ENCODE measurements around the gene ZC3H18. TPM values are rescaled to one million over a fixed set of nuclear protein-coding genes. Genes with fewer than 3 reads are reported as not detected.

Gene ZC3H18
- polyA plus RNA-seq, 1 donor from 2014 or later: 12.8 TPM

DNA sequence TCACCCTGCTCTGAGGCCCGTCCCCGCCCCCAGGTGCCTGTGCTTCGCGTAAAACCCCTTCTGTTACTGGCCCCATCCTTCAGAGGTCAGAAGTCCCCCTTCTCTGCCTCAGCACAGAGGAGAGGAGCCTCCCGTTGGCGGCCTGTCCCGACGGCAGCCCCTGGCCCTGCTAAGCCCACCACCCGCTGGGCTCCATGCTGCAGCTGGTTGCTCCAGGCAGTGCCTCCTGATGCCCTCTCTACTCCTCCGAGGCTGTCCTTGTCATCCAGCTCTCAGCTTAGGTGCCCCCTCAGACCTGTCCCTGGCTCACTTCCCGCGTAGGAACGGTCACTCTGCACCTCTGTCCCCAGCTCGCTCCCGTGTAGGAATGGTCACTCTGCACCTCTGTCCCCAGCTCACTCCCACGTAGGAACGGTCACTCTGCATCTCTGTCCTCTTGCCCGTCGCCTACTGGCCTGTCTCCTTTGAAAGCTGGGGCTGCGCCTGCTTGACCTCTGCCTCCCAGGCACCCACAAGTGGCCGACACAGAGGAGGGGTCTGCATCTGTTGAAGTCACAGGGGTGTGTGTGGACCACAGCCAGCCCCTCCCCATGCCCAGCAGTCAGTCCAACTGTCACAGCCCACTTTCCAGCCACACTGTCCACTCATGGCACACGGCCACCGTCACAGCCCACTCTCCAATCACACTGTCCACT is 31.7 kb upstream of the ZC3H18 start:
- Histone ChIP-seq H3K9ac (ENCODE audit: low read length) (no peak overlapping the region), H3K4me2 (ENCODE audit: low read length) (no peak overlapping the region), H4K20me1 (ENCODE audit: insufficient read depth) (no peaks in the 10 kb centered on the region), H3F3A (ENCODE audit: insufficient read depth, low read length, poor library complexity, severe bottlenecking) (no peaks in the 10 kb centered on the region), H3K36me3 (ENCODE audit: insufficient read depth, low read length) (no peaks in the 10 kb centered on the region), H3K79me2 (replicated peaks; ENCODE audit: insufficient read depth, low read length) (no peaks in the 10 kb centered on the region), H3K9me2 (ENCODE audit: insufficient read depth, low read length) (no peaks in the 10 kb centered on the region), H3K9me3 (ENCODE audit: low read length) (no peaks in the 10 kb centered on the region), H3K4me3 (ENCODE audit: low read length) (no peak overlapping the region), H3K27me3 (ENCODE audit: insufficient read depth, low read depth, low read length) (no peaks in the 10 kb centered on the region), H3K27ac (ENCODE audit: low read length) (no peak overlapping the region), H2AFZ (ENCODE audit: low read depth, low read length) (no peak overlapping the region)
- TF ChIP-seq EZH2 (IDR thresholded peaks at IDR 0.05; ENCODE audit: borderline replicate concordance, insufficient read depth, low read length, poor library complexity, severe bottlenecking) (no peak), RAD21 (conservative IDR thresholded peaks at IDR 0.05) (no peak), TAF1 (IDR thresholded peaks at IDR 0.05; ENCODE audit: low read depth) (no peak), SMC3 (conservative IDR thresholded peaks at IDR 0.05; ENCODE audit: poor library complexity) (no peak), POLR2AphosphoS5 (IDR thresholded peaks at IDR 0.05) (no peak), EP300 (conservative IDR thresholded peaks at IDR 0.05; ENCODE audit: poor library complexity, severe bottlenecking) (no peak), MXI1 (conservative IDR thresholded peaks at IDR 0.05; ENCODE audit: poor library complexity, severe bottlenecking) (no peak)
- TF ChIP-seq, protein P1, sequence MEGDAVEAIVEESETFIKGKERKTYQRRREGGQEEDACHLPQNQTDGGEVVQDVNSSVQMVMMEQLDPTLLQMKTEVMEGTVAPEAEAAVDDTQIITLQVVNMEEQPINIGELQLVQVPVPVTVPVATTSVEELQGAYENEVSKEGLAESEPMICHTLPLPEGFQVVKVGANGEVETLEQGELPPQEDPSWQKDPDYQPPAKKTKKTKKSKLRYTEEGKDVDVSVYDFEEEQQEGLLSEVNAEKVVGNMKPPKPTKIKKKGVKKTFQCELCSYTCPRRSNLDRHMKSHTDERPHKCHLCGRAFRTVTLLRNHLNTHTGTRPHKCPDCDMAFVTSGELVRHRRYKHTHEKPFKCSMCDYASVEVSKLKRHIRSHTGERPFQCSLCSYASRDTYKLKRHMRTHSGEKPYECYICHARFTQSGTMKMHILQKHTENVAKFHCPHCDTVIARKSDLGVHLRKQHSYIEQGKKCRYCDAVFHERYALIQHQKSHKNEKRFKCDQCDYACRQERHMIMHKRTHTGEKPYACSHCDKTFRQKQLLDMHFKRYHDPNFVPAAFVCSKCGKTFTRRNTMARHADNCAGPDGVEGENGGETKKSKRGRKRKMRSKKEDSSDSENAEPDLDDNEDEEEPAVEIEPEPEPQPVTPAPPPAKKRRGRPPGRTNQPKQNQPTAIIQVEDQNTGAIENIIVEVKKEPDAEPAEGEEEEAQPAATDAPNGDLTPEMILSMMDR (IDR thresholded peaks at IDR 0.05; ENCODE audit: poor library complexity, severe bottlenecking): no peak
- TF ChIP-seq, protein P2, sequence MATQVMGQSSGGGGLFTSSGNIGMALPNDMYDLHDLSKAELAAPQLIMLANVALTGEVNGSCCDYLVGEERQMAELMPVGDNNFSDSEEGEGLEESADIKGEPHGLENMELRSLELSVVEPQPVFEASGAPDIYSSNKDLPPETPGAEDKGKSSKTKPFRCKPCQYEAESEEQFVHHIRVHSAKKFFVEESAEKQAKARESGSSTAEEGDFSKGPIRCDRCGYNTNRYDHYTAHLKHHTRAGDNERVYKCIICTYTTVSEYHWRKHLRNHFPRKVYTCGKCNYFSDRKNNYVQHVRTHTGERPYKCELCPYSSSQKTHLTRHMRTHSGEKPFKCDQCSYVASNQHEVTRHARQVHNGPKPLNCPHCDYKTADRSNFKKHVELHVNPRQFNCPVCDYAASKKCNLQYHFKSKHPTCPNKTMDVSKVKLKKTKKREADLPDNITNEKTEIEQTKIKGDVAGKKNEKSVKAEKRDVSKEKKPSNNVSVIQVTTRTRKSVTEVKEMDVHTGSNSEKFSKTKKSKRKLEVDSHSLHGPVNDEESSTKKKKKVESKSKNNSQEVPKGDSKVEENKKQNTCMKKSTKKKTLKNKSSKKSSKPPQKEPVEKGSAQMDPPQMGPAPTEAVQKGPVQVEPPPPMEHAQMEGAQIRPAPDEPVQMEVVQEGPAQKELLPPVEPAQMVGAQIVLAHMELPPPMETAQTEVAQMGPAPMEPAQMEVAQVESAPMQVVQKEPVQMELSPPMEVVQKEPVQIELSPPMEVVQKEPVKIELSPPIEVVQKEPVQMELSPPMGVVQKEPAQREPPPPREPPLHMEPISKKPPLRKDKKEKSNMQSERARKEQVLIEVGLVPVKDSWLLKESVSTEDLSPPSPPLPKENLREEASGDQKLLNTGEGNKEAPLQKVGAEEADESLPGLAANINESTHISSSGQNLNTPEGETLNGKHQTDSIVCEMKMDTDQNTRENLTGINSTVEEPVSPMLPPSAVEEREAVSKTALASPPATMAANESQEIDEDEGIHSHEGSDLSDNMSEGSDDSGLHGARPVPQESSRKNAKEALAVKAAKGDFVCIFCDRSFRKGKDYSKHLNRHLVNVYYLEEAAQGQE (IDR thresholded peaks at IDR 0.05; ENCODE audit: borderline replicate concordance): no peak

DNA sequence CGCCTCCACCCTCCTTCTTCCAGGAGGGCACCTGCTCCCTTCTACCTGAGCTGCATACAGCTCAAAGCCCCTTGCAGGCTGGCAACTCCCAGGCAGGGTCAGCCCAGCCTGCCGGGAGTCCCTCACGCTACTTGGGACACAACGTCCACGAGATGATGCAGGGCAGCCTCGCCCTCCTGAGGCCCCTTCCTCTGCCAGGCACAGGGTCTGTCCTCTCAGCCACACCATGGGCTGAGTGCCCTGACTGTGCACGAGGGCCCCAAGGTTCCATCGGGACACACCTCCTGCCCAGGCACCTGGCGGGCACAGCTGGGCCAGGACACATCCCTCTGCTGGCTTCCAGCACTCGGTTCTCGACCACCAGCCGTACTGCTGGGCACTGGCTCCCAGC is 30.9 kb upstream of the ZC3H18 start:
- Histone ChIP-seq H3K27me3 (ENCODE audit: insufficient read depth, low read depth, low read length) (no peaks in the 10 kb centered on the region), H3K9me2 (ENCODE audit: insufficient read depth, low read length) (no peaks in the 10 kb centered on the region), H3K79me2 (replicated peaks; ENCODE audit: insufficient read depth, low read length) (no peaks in the 10 kb centered on the region), H3K36me3 (ENCODE audit: insufficient read depth, low read length) (no peaks in the 10 kb centered on the region), H4K20me1 (ENCODE audit: insufficient read depth) (no peaks in the 10 kb centered on the region), H3K9me3 (ENCODE audit: low read length) (no peaks in the 10 kb centered on the region), H3K4me2 (ENCODE audit: low read length) (no peak overlapping the region), H3F3A (ENCODE audit: insufficient read depth, low read length, poor library complexity, severe bottlenecking) (no peaks in the 10 kb centered on the region), H3K9ac (ENCODE audit: low read length) (no peak overlapping the region), H3K4me3 (ENCODE audit: low read length) (no peak overlapping the region), H2AFZ (ENCODE audit: low read depth, low read length) (no peak overlapping the region), H3K27ac (ENCODE audit: low read length) (no peak overlapping the region)
- no peak for TF ChIP-seq EP300 (conservative IDR thresholded peaks at IDR 0.05; ENCODE audit: poor library complexity, severe bottlenecking)
- TF ChIP-seq, protein P1 (IDR thresholded peaks at IDR 0.05; ENCODE audit: poor library complexity, severe bottlenecking): no peak
- TF ChIP-seq RAD21 (conservative IDR thresholded peaks at IDR 0.05): no peak
- TF ChIP-seq POLR2AphosphoS5 (IDR thresholded peaks at IDR 0.05): no peak
- no peak for TF ChIP-seq TAF1 (IDR thresholded peaks at IDR 0.05; ENCODE audit: low read depth)
- TF ChIP-seq, protein P2 (IDR thresholded peaks at IDR 0.05; ENCODE audit: borderline replicate concordance): no peak
- no peak for TF ChIP-seq EZH2 (IDR thresholded peaks at IDR 0.05; ENCODE audit: borderline replicate concordance, insufficient read depth, low read length, poor library complexity, severe bottlenecking)
